ENCODE measurements around the gene NOTCH2. TPM values are rescaled to one million over a fixed set of nuclear protein-coding genes. Genes with fewer than 3 reads are reported as not detected.

Gene NOTCH2
- total and polyA plus RNA-seq, 9 donors = 21.3 to 149 (median 105) TPM

DNA sequence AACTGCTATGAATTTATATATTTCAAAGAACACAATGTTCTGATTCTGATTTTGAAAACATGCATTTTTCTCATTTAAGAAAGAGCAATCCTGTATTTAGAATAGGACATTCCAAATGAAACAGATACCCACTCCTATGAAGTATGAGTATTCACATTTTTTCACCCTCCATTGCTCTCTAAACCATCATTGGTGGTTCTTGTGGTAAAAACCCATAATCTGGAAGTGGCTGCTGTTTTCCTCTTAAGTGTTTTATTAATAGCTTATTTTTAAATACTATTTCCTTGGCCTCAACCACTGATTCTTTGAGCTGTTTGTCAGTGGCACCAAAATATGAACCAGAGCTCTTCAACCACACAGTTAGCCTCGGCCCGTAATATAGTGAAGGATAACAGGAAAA, 113.2 kb downstream of the NOTCH2 start:
- H3K27ac ChIP-seq = no peak overlapping the region

DNA sequence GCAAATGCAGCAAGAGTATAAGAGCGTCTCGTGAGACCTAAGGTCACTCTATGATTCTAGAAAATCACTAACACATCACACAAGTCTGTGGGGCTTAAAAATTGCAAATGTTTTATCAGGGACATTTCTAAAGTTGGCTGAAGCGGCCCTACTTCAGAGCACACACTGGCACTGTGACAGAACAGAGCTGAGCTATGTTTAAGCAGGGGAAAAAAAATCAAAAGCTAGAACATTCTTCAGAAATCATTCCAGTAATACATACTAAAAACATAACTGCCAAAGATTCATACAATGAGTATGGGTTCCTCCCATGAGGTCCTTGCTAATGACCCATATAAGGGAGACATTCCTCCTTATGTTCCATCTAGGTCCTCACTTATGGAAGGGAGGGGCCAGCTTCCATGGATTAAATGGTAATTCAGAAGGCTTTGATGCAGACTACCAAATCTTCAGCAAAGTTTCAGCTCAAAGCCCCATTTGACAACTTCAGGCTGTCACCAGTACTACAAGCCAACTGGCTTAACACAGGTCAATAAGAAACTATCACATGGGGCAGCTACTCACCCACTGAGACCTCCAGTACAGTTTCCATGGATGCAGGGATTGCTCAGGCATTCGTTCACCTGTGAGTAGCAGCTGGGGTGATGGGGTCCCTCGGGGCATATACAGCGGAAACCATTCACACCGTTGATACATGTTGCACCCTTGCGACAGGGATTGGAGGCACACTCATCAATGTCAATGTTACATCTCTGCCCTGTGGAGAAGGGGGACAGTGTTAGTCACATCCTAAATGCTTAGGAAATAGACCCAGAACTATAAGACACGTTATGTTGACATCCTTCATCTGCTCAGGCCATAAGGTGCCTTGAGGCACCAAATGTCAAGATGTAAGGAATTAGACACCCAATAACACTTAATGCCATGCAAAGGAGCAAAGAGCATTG, 114.7 kb downstream of the NOTCH2 start:
- no peak for DNase-seq
- H3K36me3 ChIP-seq = no peaks in the 10 kb centered on the region
- 83 to 89% (median 88%) methylated on average over 9 of the region's 9 CpGs for WGBS, 3 donors
- intact Hi-C loops (cut with DNase I) = no loop called here
- TF ChIP-seq EP300 (IDR thresholded peaks at IDR 0.05) (no peak), POLR2A (IDR thresholded peaks at IDR 0.05) (no peak)
- TF ChIP-seq, protein P1, sequence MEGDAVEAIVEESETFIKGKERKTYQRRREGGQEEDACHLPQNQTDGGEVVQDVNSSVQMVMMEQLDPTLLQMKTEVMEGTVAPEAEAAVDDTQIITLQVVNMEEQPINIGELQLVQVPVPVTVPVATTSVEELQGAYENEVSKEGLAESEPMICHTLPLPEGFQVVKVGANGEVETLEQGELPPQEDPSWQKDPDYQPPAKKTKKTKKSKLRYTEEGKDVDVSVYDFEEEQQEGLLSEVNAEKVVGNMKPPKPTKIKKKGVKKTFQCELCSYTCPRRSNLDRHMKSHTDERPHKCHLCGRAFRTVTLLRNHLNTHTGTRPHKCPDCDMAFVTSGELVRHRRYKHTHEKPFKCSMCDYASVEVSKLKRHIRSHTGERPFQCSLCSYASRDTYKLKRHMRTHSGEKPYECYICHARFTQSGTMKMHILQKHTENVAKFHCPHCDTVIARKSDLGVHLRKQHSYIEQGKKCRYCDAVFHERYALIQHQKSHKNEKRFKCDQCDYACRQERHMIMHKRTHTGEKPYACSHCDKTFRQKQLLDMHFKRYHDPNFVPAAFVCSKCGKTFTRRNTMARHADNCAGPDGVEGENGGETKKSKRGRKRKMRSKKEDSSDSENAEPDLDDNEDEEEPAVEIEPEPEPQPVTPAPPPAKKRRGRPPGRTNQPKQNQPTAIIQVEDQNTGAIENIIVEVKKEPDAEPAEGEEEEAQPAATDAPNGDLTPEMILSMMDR (IDR thresholded peaks at IDR 0.05) = no peak
- no peaks in the 10 kb centered on the region for H3K27me3 ChIP-seq
- H3K27ac ChIP-seq = no peak overlapping the region
- no peak overlapping the region for H3K4me3 ChIP-seq
- H3K4me1 ChIP-seq (ENCODE audit: insufficient read depth) = no peaks in the 10 kb centered on the region
- no peaks in the 10 kb centered on the region for H3K9me3 ChIP-seq

More for the DNA sequence above, 113.2 kb downstream of the NOTCH2 start:
- intact Hi-C loops (cut with DNase I) = no loop called here
- Histone ChIP-seq H3K27me3 (no peaks in the 10 kb centered on the region), H3K9me3 (no peaks in the 10 kb centered on the region), H3K36me3 (no peaks in the 10 kb centered on the region), H3K4me3 (no peak overlapping the region), H3K4me1 (ENCODE audit: insufficient read depth) (peaks cover 2% of the 10 kb centered on the region)
- DNase-seq = no peak
- TF ChIP-seq, protein P1 (IDR thresholded peaks at IDR 0.05) = no peak
- TF ChIP-seq EP300 (IDR thresholded peaks at IDR 0.05) (no peak), POLR2A (IDR thresholded peaks at IDR 0.05) (no peak)
- 55 to 69% (median 66%) methylated on average over 2 of the region's 2 CpGs for WGBS, 3 donors

DNA sequence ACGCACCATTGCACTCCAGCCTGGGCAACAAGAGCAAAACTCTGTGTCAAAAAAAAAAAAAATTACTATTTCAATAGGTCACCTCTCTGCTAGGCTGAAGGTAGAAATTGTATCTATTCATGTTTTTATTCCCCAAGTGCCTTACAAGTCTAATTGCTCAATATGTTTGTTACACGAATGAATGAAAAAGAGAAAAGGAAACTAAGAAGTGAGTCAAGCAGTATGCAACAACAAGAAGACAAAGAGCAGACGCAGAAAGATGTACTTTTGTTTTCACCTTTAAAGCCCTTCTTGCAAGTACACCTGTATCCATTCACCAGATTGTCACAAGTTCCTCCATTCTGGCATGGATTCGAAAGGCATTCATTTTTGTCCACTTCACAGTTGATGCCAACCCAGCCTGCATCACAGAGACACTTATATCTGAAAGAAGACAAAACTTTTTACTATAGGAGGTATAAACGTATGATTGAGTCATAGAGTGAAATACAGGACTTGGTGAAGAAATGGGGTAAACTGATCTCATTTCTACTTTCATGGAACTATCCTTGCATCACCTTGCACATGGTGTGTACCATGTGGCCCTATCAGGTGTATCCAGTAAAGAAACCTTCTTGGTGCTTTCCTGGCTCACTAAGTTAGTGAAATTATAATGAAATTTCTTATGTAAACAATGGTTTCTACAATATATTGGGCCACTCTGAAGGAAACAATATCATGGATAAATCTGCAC, 116.0 kb downstream of the NOTCH2 start:
- no peak for DNase-seq
- H3K4me1 ChIP-seq (ENCODE audit: insufficient read depth) = no peaks in the 10 kb centered on the region
- TF ChIP-seq, protein P1 (IDR thresholded peaks at IDR 0.05) = no peak
- TF ChIP-seq EP300 (IDR thresholded peaks at IDR 0.05) = no peak
- no peak for TF ChIP-seq POLR2A (IDR thresholded peaks at IDR 0.05)
- no peaks in the 10 kb centered on the region for H3K9me3 ChIP-seq
- no peaks in the 10 kb centered on the region for H3K27me3 ChIP-seq
- H3K36me3 ChIP-seq = no peaks in the 10 kb centered on the region
- intact Hi-C loops (cut with DNase I) = no loop called here
- WGBS, 3 donors = 90 to 93% (median 91%) methylated on average over 5 of the region's 5 CpGs
- H3K27ac ChIP-seq = no peak overlapping the region
- no peak overlapping the region for H3K4me3 ChIP-seq

DNA sequence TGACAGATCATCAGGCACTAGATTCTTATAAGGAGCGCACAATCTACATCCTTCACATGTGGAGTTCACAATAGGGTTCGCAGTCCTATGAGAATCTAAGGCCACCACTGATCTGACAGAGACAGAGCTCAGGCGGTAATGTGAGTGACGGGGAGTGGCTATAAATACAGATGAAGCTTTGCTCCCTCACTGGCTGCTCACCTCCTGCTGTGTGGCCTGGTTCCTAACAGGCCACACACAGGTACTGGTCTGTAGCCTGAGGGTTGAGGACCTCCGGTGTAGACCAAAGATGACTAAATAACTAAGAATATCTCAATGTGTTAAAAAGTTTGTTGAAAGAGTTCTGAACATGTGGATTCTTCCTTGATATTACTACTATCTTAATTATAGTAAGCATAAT, 117.0 kb downstream of the NOTCH2 start:
- Histone ChIP-seq H3K4me1 (ENCODE audit: insufficient read depth) (no peaks in the 10 kb centered on the region), H3K36me3 (no peaks in the 10 kb centered on the region), H3K27me3 (no peaks in the 10 kb centered on the region), H3K9me3 (no peaks in the 10 kb centered on the region), H3K27ac (no peak overlapping the region), H3K4me3 (no peak overlapping the region)
- no peak for DNase-seq
- TF ChIP-seq, protein P1 (IDR thresholded peaks at IDR 0.05) = no peak
- TF ChIP-seq EP300 (IDR thresholded peaks at IDR 0.05) (no peak), POLR2A (IDR thresholded peaks at IDR 0.05) (no peak)
- 94 to 97% (median 96%) methylated on average over 5 of the region's 5 CpGs for WGBS, 3 donors
- intact Hi-C loops (cut with DNase I) = no loop called here

Data from ovary (tissue), 9 donors.